ENCODE data around the gene TAF5L.

The TAF5L gene

GRCh38 chr1:229619002-229619401, 6.9 kb downstream of the TAF5L start:
- in situ Hi-C loops (cut with MboI; ENCODE audit: low sequenced_read_pairs, unreplicated experiment), result no loop called here
- no peak for DNase-seq (ENCODE audit: low spot score)
- TF ChIP-seq CTCF (IDR thresholded peaks at IDR 0.05; ENCODE audit: borderline replicate concordance, control extremely low read depth, extremely low read depth, insufficient read depth, missing control alignments), result no peak

GRCh38 chr1:229617351-229618100, 8.4 kb downstream of the TAF5L start:
- DNase-seq (ENCODE audit: low spot score), result no peak
- no peak for TF ChIP-seq CTCF (IDR thresholded peaks at IDR 0.05; ENCODE audit: borderline replicate concordance, control extremely low read depth, extremely low read depth, insufficient read depth, missing control alignments)
- in situ Hi-C loops (cut with MboI; ENCODE audit: low sequenced_read_pairs, unreplicated experiment), result no loop called here

GRCh38 chr1:229614701-229615100, 11.2 kb downstream of the TAF5L start:
- DNase-seq (ENCODE audit: low spot score), result no peak
- in situ Hi-C loops (cut with MboI; ENCODE audit: low sequenced_read_pairs, unreplicated experiment), result no loop called here
- no peak for TF ChIP-seq CTCF (IDR thresholded peaks at IDR 0.05; ENCODE audit: borderline replicate concordance, control extremely low read depth, extremely low read depth, insufficient read depth, missing control alignments)

GRCh38 chr1:229613938-229614337, 12.0 kb downstream of the TAF5L start:
- in situ Hi-C loops (cut with MboI; ENCODE audit: low sequenced_read_pairs, unreplicated experiment), result no loop called here
- TF ChIP-seq CTCF (IDR thresholded peaks at IDR 0.05; ENCODE audit: borderline replicate concordance, control extremely low read depth, extremely low read depth, insufficient read depth, missing control alignments), result no peak
- DNase-seq (ENCODE audit: low spot score), result no peak

GRCh38 chr1:229608590-229608989, 17.3 kb downstream of the TAF5L start:
- DNase-seq (ENCODE audit: low spot score), result no peak
- TF ChIP-seq CTCF (IDR thresholded peaks at IDR 0.05; ENCODE audit: borderline replicate concordance, control extremely low read depth, extremely low read depth, insufficient read depth, missing control alignments), result no peak
- in situ Hi-C loops (cut with MboI; ENCODE audit: low sequenced_read_pairs, unreplicated experiment), result no loop called here

- in situ Hi-C loops (cut with MboI; ENCODE audit: low sequenced_read_pairs, unreplicated experiment), result no loop called here
- no peak for DNase-seq (ENCODE audit: low spot score)
- no peak for TF ChIP-seq CTCF (IDR thresholded peaks at IDR 0.05; ENCODE audit: borderline replicate concordance, control extremely low read depth, extremely low read depth, insufficient read depth, missing control alignments)
Observed at GRCh38 chr1:229607370-229607769, 18.6 kb downstream of the TAF5L start.
